ENCODE data around the gene DCC. TPM values are rescaled to one million over a fixed set of nuclear protein-coding genes. Genes with fewer than 3 reads are reported as not detected.

DCC gene
- total RNA-seq, 6 experiments from 2014 or later: not detected

- H3K4me3 Mint-ChIP-seq: no peak overlapping the region
- no peaks in the 10 kb centered on the region for H3K36me3 Mint-ChIP-seq (ENCODE audit: low read depth)
- H3K4me1 Mint-ChIP-seq (ENCODE audit: low read depth): no peaks in the 10 kb centered on the region
- no peaks in the 10 kb centered on the region; the same call in none of the 2 replicates for H3K27me3 Mint-ChIP-seq (ENCODE audit: insufficient read depth)
- H3K27ac Mint-ChIP-seq: no peak overlapping the region
- DNase-seq: no peak
- H3K9me3 Mint-ChIP-seq: peaks cover 70% of the 10 kb centered on the region
- no peak for TF ChIP-seq CTCF (IDR thresholded peaks at IDR 0.05)
Observed at GRCh38 chr18:52422985-52423601, 83.1 kb downstream of the DCC start.

DNA sequence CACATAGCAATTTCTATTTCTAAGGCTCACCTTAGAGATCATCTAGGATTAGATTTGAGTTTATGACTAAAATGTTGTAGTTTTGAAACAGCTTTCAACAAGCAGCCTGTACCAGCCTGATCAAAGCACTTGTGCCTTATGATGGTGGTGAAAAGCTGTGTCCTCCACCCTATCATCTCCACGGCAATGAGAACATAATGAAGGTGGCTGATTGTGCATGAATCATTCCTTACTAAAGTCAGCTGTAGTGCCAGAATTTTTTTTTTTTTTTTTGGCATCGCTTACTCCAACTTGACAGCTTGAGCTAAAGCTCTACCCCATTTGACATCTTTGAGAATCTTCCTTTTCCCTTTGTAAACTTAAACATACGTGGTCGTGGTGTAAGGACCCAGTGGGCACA is 86.0 kb downstream of the DCC start:
- Mint-ChIP-seq H3K4me1 (ENCODE audit: low read depth) (no peaks in the 10 kb centered on the region), H3K9me3 (peaks cover 74% of the 10 kb centered on the region), H3K36me3 (ENCODE audit: low read depth) (no peaks in the 10 kb centered on the region), H3K4me3 (no peak overlapping the region), H3K27me3 (ENCODE audit: insufficient read depth) (no peaks in the 10 kb centered on the region), H3K27ac (no peak overlapping the region)
- no peak for DNase-seq
- no peak for TF ChIP-seq CTCF (IDR thresholded peaks at IDR 0.05)

GRCh38 chr18:52426462-52426861 is 86.5 kb downstream of the DCC start:
- Mint-ChIP-seq H3K36me3 (ENCODE audit: low read depth) (no peaks in the 10 kb centered on the region), H3K27ac (no peak overlapping the region), H3K27me3 (ENCODE audit: insufficient read depth) (no peaks in the 10 kb centered on the region), H3K4me1 (ENCODE audit: low read depth) (no peaks in the 10 kb centered on the region), H3K4me3 (no peak overlapping the region), H3K9me3 (peaks cover 74% of the 10 kb centered on the region)
- no peak for DNase-seq
- no peak for TF ChIP-seq CTCF (IDR thresholded peaks at IDR 0.05)

DNA sequence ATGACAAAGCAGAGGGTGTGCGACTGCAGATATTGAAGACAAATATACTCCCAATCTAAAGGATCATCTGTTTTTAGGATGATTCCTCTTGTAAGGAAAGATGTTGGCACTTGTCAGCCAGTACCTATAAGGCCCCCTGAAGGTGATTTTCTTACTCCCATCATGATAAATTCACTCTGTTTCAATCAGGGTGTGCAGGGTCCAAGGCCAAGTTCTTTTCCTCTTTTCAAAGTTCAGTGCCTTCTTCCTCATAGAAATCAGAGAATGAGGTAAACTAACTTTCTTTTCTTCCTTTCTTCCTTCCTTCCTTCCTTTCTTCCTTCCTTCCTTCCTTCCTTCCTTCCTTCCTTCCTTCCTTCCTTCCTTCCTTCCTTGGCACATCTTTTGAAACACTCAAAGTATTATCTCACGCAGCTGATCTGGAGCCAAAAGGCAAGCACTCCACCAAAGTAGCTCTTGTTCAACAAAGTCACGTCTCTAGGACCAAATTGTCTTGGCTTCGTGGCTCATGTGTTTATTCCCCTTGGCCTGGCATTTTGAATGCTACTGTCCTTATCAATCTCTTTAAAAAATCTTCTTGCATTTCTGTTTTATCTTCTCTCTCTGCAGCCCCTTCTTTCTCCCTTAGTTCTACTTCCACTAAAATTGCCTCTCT is 87.7 kb downstream of the DCC start:
- Mint-ChIP-seq H3K9me3 (peaks cover 71% of the 10 kb centered on the region), H3K36me3 (ENCODE audit: low read depth) (no peaks in the 10 kb centered on the region), H3K27me3 (ENCODE audit: insufficient read depth) (no peaks in the 10 kb centered on the region), H3K4me1 (ENCODE audit: low read depth) (no peaks in the 10 kb centered on the region), H3K27ac (no peak overlapping the region), H3K4me3 (no peak overlapping the region)
- DNase-seq: no peak
- no peak for TF ChIP-seq CTCF (IDR thresholded peaks at IDR 0.05)

GRCh38 chr18:52431683-52432082 is 91.7 kb downstream of the DCC start:
- no peak for DNase-seq
- H3K36me3 Mint-ChIP-seq (ENCODE audit: low read depth): no peaks in the 10 kb centered on the region
- no peak overlapping the region for H3K27ac Mint-ChIP-seq
- peaks cover 58% of the 10 kb centered on the region for H3K9me3 Mint-ChIP-seq
- no peaks in the 10 kb centered on the region for H3K4me1 Mint-ChIP-seq (ENCODE audit: low read depth)
- H3K4me3 Mint-ChIP-seq: no peak overlapping the region
- no peak for TF ChIP-seq CTCF (IDR thresholded peaks at IDR 0.05)
- no peaks in the 10 kb centered on the region for H3K27me3 Mint-ChIP-seq (ENCODE audit: insufficient read depth)

Data from HFFc6 (cell line).